ACHN (cell line): ENCODE measurements around the gene DPEP3.
"Not testable (repeated sequence)": the region's sequence is repeated elsewhere in the genome, so short reads cannot be mapped to it uniquely, and the experiment has no call there.

Experiments used
- DNase-seq: peaks from one replicate; pipeline ENCODE4 v3.0.0-alpha.2; 2015
- in situ Hi-C: cut with HindIII; loops from 2 replicates; pipeline ENCODE4 v1.10.0; 2017; ENCODE audit warnings: low sequenced_read_pairs, low pct_ligation_motif_present, low pct_unique_long_range_greater_than_20kb

DPEP3 gene

DNA sequence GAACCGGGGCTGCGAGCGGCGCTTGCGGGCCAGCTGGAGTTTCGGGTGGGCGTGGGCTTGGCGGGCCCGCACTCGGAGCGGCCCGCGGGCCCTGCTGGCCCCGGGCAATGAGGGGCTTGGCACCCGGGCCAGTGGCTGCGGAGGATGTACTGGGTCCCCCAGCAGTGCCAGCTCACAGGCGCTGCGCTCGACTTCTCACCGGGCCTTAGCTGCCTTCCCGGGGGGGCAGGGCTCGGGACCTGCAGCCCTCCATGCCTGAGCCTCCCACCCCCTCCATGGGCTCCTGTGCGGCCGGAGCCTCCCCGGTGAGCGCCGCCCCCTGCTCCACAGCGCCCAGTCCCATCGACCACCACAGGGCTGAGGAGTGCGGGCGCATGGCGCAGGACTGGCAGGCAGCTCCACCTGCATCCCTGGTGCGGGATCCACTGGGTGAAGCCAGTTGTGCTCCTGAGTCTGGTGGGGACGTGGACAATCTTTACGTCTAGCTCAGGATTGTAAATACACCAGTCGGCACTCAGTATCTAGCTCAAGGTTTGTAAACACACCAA is 18.0 kb upstream of the DPEP3 start:
- DNase-seq = not testable (repeated sequence)
- in situ Hi-C loops = loop anchor here (25.0 kb wide), 1 partner anchor 214 kb away; no protein-coding TSS in a partner anchor

DNA sequence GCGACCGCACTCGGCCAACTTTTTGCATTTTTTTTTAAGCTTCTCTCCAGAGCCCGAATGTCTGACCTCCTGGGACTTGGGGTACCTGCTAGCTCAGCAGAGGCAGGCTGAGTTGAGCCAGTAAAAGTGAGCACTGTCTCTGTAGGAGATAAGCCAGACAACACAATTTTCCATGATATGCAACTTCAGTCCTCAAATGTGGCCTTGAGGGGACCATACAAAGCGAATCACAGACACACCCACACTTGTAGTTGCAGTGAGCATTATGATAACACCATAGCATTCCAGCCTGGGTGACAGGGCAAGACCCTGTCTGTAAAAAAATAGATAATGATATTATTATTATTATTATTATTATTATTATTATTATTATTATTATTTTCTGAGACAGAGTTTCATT is 16.4 kb upstream of the DPEP3 start:
- in situ Hi-C loops = loop anchor here (25.0 kb wide), 1 partner anchor 216 kb away; no protein-coding TSS in a partner anchor
- DNase-seq = no peak

DNA sequence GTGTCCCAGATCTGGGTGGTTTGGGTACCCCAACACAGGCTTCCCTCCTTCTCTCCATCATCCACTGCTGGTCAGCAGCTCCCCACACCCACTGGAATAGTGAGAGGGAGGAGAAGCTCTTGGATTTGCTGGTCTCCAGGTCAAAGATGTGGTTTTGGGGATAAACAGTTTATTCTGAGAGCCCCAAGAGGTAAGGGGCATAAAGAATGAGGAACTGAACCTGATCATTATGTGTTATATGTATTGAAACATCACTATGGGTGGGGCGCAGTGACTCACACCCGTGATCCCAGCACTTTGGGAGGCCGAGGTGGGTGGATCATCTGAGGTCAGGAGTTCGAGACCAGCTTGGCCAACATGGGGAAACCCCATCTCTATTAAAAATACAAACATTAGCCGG is 15.1 kb upstream of the DPEP3 start:
- in situ Hi-C loops = loop anchor here (25.0 kb wide), 1 partner anchor 217 kb away; no protein-coding TSS in a partner anchor
- DNase-seq = no peak

DNA sequence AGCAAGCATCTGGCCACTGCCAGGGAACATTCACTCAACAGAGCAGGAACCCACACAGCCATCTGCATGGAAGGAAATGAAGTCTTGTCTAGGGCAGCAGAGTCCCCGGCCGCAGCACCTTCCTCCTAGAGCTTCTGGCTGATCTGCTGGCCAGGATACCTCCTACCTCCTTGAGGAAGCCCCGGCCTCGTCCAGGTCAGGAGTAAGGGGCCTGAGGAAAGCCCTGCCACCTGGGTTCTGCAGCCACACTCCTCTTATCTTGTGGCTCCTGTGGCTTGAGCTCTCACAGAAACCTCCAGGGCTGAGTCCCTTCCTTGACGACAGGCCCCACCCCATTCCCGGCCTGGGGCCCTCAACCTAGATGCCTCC is 13.7 kb upstream of the DPEP3 start:
- DNase-seq = not testable (repeated sequence)
- in situ Hi-C loops = loop anchor here (25.0 kb wide), 1 partner anchor 218 kb away; no protein-coding TSS in a partner anchor

DNA sequence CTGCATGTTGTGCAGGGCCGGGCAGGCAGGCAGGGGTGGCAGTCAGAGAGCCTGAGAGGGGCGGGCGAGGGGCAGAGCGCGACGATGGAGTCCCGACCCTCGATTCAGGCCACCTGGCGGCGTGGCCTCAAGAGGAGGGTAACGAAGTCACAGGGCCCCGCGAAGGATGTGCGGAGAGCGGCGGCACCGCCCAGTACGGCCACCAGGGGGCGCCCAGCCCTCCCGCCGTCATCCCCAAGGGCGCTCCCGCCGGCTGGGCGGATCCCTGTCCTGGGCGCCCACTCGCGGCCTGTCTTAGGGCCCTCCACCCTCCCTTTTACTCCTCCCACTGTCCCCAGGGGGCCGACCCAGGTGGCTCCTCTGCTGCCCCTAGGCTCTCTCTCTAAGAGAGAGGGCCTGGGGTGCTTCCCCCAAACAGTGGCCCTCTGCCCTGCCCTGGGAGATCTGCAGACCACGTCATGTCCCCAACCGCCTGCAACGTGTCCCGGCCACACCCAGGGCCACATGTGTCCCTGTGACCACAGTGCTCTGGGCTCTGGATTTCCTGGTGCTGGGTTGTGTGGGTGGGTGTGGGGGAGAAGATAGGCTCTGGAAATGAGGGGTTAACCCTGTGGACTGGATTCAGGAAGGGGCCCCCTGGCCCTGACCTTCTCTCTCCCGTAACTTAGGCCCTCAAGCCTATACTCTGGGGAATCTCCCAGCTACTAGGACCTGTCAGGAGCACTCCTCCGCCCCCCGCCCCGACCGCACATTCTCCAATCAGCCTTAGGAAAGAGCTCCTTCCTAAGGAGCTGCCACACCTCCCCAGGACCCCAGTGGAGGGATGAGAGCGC is 13.1 kb upstream of the DPEP3 start:
- DNase-seq = peak; percentile 76
- in situ Hi-C loops = loop anchor here (25.0 kb wide), 1 partner anchor 219 kb away; no protein-coding TSS in a partner anchor

DNA sequence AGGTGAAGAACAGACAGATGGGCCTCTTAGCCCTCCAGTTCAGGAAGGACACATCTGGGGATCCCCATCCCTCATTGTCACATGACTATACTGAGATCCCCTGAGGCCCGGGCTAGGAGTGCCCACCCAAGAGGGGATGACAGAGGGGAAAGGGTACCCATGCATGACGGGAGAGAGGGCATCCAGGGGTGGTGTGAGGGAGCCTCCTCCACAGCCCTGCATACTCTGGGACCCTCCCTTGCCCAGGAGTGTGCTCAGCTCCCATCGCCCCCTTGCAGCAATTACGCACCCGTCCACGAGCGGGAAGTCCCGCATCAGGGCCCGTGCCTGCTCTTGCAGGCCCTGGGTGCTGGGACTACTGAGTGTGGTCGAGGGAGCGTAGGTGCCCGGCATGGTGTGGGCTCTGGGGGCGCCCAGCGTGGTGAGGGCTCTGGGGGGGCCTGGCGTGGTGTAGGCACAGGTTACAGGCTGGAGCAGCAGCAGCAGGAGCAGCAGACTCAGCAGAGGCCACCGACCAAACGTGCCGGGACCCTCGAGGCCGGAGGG is 12.4 kb upstream of the DPEP3 start:
- in situ Hi-C loops = loop anchor here (25.0 kb wide), 1 partner anchor 220 kb away; no protein-coding TSS in a partner anchor
- no peak for DNase-seq

DNA sequence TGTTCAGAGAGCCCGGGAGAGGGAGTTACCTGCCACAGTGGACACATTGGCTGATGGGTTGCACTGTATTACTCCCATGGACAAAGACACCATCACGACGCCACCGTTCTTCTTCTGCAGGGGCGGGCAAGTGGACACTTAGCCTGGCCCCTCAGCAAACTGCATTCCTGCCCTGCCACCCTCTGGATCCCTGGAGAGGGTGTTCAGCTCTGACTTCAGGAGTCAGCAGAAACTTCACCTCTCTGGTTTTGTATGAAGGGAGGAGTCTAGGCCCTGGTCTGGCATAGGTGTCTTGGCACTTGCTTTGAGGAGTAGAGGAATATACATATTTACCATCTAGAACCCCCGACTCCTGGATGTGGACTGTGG is 9.7 kb upstream of the DPEP3 start:
- in situ Hi-C loops = loop anchor here (25.0 kb wide), 1 partner anchor 222 kb away; no protein-coding TSS in a partner anchor

GRCh38 chr16:67989322-67990017 is 9.2 kb upstream of the DPEP3 start:
- in situ Hi-C loops = loop anchor here (25.0 kb wide), 1 partner anchor 223 kb away; no protein-coding TSS in a partner anchor
- DNase-seq = no peak

More for the DNA sequence above, 9.7 kb upstream of the DPEP3 start:
- no peak for DNase-seq

DNA sequence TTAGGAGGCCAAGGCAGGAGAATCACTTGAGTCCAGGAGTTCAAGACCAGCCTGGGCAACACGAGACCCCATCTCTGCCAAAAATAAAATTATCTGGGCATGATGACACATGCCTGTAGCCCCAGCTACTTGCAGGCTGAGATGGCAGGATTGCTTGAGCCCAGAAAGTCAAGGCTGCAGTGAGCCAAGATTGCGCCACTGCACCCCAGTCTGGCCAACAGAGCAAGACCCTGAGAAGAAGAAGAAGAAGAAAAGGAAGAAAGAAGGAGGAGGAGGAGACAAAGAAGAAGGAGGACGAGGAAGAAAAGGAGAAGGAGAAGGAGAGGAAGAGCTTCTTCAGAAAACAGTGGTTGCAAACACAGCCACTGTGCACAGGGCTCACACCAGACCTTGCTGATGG is 8.4 kb upstream of the DPEP3 start:
- no peak for DNase-seq
- in situ Hi-C loops = loop anchor here (25.0 kb wide), 1 partner anchor 224 kb away; no protein-coding TSS in a partner anchor

GRCh38 chr16:67987460-67988160 is 7.3 kb upstream of the DPEP3 start:
- in situ Hi-C loops = loop anchor here (25.0 kb wide), 1 partner anchor 225 kb away; no protein-coding TSS in a partner anchor
- no peak for DNase-seq

DNA sequence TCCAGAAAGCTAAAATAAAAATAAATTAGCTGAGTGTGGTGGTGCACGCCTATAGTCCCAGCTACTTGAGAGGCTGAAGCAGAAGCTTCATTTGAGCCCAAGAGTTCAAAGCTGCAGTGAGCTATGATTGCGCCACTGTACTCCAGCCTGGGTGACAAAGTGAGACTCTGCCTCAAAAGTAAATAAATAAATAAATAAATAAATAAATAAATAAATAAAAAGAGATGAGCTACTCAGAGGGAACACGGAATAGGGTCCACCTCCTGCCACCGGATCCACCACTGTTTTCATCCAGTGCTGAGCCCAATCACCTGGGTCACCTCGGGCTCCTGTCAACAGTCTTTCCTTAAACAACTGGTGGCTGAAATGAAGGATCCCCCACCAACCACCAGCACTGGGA is 6.7 kb upstream of the DPEP3 start:
- in situ Hi-C loops = loop anchor here (25.0 kb wide), 1 partner anchor 225 kb away; no protein-coding TSS in a partner anchor
- DNase-seq = no peak

GRCh38 chr16:67982011-67982696 is 1.9 kb upstream of the DPEP3 start:
- DNase-seq = no peak
- in situ Hi-C loops = loop anchor here (25.0 kb wide), 1 partner anchor 230 kb away; no protein-coding TSS in a partner anchor

DNA sequence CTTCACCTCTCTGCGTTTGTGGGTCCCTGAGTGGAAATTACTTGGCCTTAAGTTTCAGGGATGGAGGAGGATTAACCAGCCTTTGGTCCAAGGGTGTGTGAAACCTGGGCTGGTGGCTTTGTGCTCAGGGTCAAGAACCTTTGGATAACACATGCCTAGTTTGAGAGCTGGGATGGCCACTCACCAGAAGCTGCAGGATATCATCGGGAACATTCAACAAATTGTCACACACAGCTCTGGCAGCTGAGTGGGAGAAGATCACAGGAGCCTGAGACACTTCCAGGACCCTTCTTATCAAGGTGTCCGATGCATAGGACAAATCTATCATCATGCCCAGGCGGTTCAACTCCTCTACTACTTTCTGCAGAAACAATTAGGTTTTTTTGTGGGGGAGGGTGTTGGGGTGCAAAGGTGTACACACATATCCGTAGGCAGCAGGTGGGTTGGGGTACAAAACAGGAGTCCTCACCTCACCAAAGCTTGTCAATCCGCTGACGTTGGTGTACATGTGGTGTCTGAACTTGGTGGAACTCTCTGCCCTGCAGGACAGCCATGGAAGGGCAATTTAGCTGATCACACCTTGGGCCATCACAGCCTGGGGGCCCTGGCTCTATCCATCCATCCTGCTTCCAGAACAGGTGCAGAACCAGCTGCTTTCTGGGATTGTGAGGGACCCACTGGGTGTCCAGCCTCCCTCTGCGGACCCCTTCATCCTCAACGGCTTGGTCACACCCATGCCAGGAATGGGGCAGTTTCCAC is 2.7 kb downstream of the DPEP3 start:
- no peak for DNase-seq
- in situ Hi-C loops = loop anchor here (25.0 kb wide), 1 partner anchor 235 kb away; no protein-coding TSS in a partner anchor

- in situ Hi-C loops = loop anchor here (25.0 kb wide), 1 partner anchor 235 kb away; no protein-coding TSS in a partner anchor
- no peak for DNase-seq
These were observed 3.3 kb downstream of the DPEP3 start for GRCh38 chr16:67977005-67977404.

- DNase-seq = no peak
- in situ Hi-C loops = loop anchor here (25.0 kb wide), 1 partner anchor 236 kb away; no protein-coding TSS in a partner anchor
These were observed 4.1 kb downstream of the DPEP3 start for GRCh38 chr16:67976205-67976604.

- DNase-seq = no peak
- in situ Hi-C loops = loop anchor here (25.0 kb wide), 1 partner anchor 237 kb away; no protein-coding TSS in a partner anchor
These were observed 4.8 kb downstream of the DPEP3 start for GRCh38 chr16:67975321-67976105.
